Right lobe of liver (tissue), 4 donors: Measurements from ENCODE around the gene CHST15.

Experiments used
- CTCF ChIP-seq, 4 donors: fragments of 200-600 bp in 3 of 4; fragments of 450-650 bp in 1 of 4; IDR thresholded peaks; one replicate each; pipeline versions ENCODE4 v1.5.1 to v1.8.0; 2016 to 2022; ENCODE audit warnings: antibody characterized with exemption in 4 of 4, mild to moderate bottlenecking in 2 of 4
- POLR2A ChIP-seq: fragments of 450-650 bp; IDR thresholded peaks from one replicate; pipeline ENCODE4 v1.6.1; 2017; ENCODE audit warnings: antibody characterized with exemption, mild to moderate bottlenecking
- donor health status: DM: no; HTN: no; CAD: no.
- donor health status: DM: no; HTN: no; CAD: no.
- donor health status: DM: no; HTN: yes; CAD: no.

GRCh38 chr10:124094419-124094785 is 1.0 kb upstream of the CHST15 start:
- TF ChIP-seq CTCF (IDR thresholded peaks at IDR 0.05) (no peak), POLR2A (no peak)
